BLaER1 treated with 17β-estradiol and CSF1 and Interleukin-3, amounts not matched to agents 10 nM and 100 nM (cell line): ENCODE measurements around the gene LRRC47.

Experiments
- H3K27ac ChIP-seq, 11 experiments: shearing (Covaris generic); formaldehyde crosslinking; 2 replicates each; pipeline ENCODE4 v1.8.1; 2022
- H3K27me3 ChIP-seq, 11 experiments: shearing (Covaris generic); formaldehyde crosslinking; 2 replicates each; pipeline ENCODE4 v1.8.1; 2022
- H3K36me3 ChIP-seq, 11 experiments: shearing (Covaris generic); formaldehyde crosslinking; 2 replicates each; pipeline ENCODE4 v1.8.1; 2022
- H3K4me1 ChIP-seq, 10 experiments: shearing (Covaris generic); formaldehyde crosslinking; 2 replicates each; pipeline ENCODE4 v1.8.1; 2022
- H3K4me2 ChIP-seq, 11 experiments: shearing (Covaris generic); formaldehyde crosslinking; 2 replicates each; pipeline ENCODE4 v1.8.1; 2022
- H3K4me3 ChIP-seq, 10 experiments: shearing (Covaris generic); formaldehyde crosslinking; 2 replicates each; pipeline ENCODE4 v1.8.1; 2022
- H3K9ac ChIP-seq, 11 experiments: shearing (Covaris generic); formaldehyde crosslinking; 2 replicates each; pipeline ENCODE4 v1.8.1; 2022
- H3K9me3 ChIP-seq, 11 experiments: shearing (Covaris generic); formaldehyde crosslinking; replicated peaks in 1 of 11; 2 replicates each; pipeline ENCODE4 v1.8.1; 2022
- H4K20me1 ChIP-seq, 11 experiments: shearing (Covaris generic); formaldehyde crosslinking; 2 replicates each; pipeline ENCODE4 v1.8.1; 2022
- Cebpa-rat ChIP-seq, 11 experiments: shearing (Covaris generic); IDR thresholded peaks; 2 replicates each; pipeline ENCODE4 v1.8.1; 2022

The LRRC47 gene

GRCh38 chr1:3790500-3790923 lies 5.8 kb downstream of the LRRC47 start:
- Histone ChIP-seq H4K20me1 (peaks cover 99 to 100% (median 100%) of the 10 kb centered on the region in 11 experiments), H3K27me3 (no peaks in the 10 kb centered on the region), H3K9ac (peak overlapping the region in 10 of 11 experiments; percentile 9 to 71 (median 44); a peak in 15 of 22 replicates), H3K4me1 (peaks cover 65 to 90% (median 85%) of the 10 kb centered on the region in 10 experiments), H3K4me2 (peak overlapping the region; percentile 80 to 98 (median 87)), H3K9me3 (no peaks in the 10 kb centered on the region), H3K36me3 (peaks cover 32 to 67% (median 46%) of the 10 kb centered on the region in 11 experiments), H3K4me3 (no peak overlapping the region), H3K27ac (no peak overlapping the region)
- TF ChIP-seq Cebpa-rat (IDR thresholded peaks at IDR 0.05): no peak

- Histone ChIP-seq H3K27ac (peak overlapping the region in 1 of 11 experiments; percentile 10; a peak in 1 of 22 replicates), H3K27me3 (peaks cover 0 to 4% (median 0%) of the 10 kb centered on the region in 11 experiments; a peak in 1 of 22 replicates), H3K9ac (peak overlapping the region; percentile 2 to 71 (median 37); a peak in 20 of 22 replicates), H4K20me1 (peaks cover 99 to 100% (median 100%) of the 10 kb centered on the region in 11 experiments), H3K4me3 (peak overlapping the region in 5 of 10 experiments; percentile 3 to 35 (median 6); a peak in 4 of 20 replicates), H3K9me3 (no peaks in the 10 kb centered on the region), H3K4me1 (peaks cover 56 to 90% (median 83%) of the 10 kb centered on the region in 10 experiments), H3K4me2 (peak overlapping the region; percentile 80 to 98 (median 87)), H3K36me3 (peaks cover 41 to 75% (median 54%) of the 10 kb centered on the region in 11 experiments)
- TF ChIP-seq Cebpa-rat (IDR thresholded peaks at IDR 0.05): no peak
These were observed 6.6 kb downstream of the LRRC47 start for GRCh38 chr1:3789421-3790300.

GRCh38 chr1:3788756-3789420 lies 7.4 kb downstream of the LRRC47 start:
- Histone ChIP-seq H3K27me3 (peaks cover 0 to 10% (median 0%) of the 10 kb centered on the region in 11 experiments; a peak in 3 of 22 replicates), H3K9ac (peak overlapping the region in 10 of 11 experiments; percentile 2 to 71 (median 44); a peak in 17 of 22 replicates), H3K4me1 (peaks cover 48 to 90% (median 83%) of the 10 kb centered on the region in 10 experiments), H3K36me3 (peaks cover 38 to 80% (median 58%) of the 10 kb centered on the region in 11 experiments), H3K4me2 (peak overlapping the region; percentile 80 to 98 (median 87)), H3K9me3 (no peaks in the 10 kb centered on the region), H4K20me1 (peaks cover 99 to 100% (median 100%) of the 10 kb centered on the region in 11 experiments), H3K4me3 (peak overlapping the region in 3 of 10 experiments; percentile 3 to 35 (median 7); a peak in 4 of 20 replicates), H3K27ac (peak overlapping the region in 1 of 11 experiments; percentile 10; a peak in 1 of 22 replicates)
- TF ChIP-seq Cebpa-rat (IDR thresholded peaks at IDR 0.05): no peak

GRCh38 chr1:3787745-3788605 lies 8.3 kb downstream of the LRRC47 start:
- peaks cover 33 to 80% (median 59%) of the 10 kb centered on the region in 11 experiments for H3K36me3 ChIP-seq
- no peak overlapping the region; a peak in 2 of 20 replicates for H3K4me3 ChIP-seq
- peaks cover 0 to 10% (median 0%) of the 10 kb centered on the region in 11 experiments; a peak in 3 of 22 replicates for H3K27me3 ChIP-seq
- peaks cover 39 to 93% (median 83%) of the 10 kb centered on the region in 10 experiments for H3K4me1 ChIP-seq
- H3K9me3 ChIP-seq: no peaks in the 10 kb centered on the region
- H3K9ac ChIP-seq: peak overlapping the region in 5 of 11 experiments; percentile 25 to 37 (median 32); a peak in 3 of 22 replicates
- no peak for TF ChIP-seq Cebpa-rat (IDR thresholded peaks at IDR 0.05)
- peak overlapping the region; percentile 80 to 98 (median 87) for H3K4me2 ChIP-seq
- H3K27ac ChIP-seq: no peak overlapping the region
- peaks cover 99 to 100% (median 100%) of the 10 kb centered on the region in 11 experiments for H4K20me1 ChIP-seq

GRCh38 chr1:3787349-3787715 lies 9.0 kb downstream of the LRRC47 start:
- Histone ChIP-seq H3K9me3 (no peaks in the 10 kb centered on the region), H4K20me1 (peaks cover 92 to 100% (median 100%) of the 10 kb centered on the region in 11 experiments), H3K36me3 (peaks cover 34 to 80% (median 59%) of the 10 kb centered on the region in 11 experiments), H3K27me3 (peaks cover 0 to 10% (median 0%) of the 10 kb centered on the region in 11 experiments; a peak in 3 of 22 replicates), H3K4me3 (no peak overlapping the region), H3K27ac (no peak overlapping the region), H3K4me1 (peaks cover 39 to 96% (median 85%) of the 10 kb centered on the region in 10 experiments), H3K9ac (0 out of 22 replicates have a peak overlapping the region, but pooled peaks of 2 of the 11 experiments have one; percentile 25 to 32), H3K4me2 (peak overlapping the region; percentile 1 to 97 (median 86); a peak in 20 of 22 replicates)
- TF ChIP-seq Cebpa-rat (IDR thresholded peaks at IDR 0.05): no peak

GRCh38 chr1:3786468-3787348 lies 9.6 kb downstream of the LRRC47 start:
- Histone ChIP-seq H3K36me3 (peaks cover 41 to 81% (median 60%) of the 10 kb centered on the region in 11 experiments), H3K27me3 (peaks cover 0 to 10% (median 0%) of the 10 kb centered on the region in 11 experiments; a peak in 3 of 22 replicates), H3K9me3 (no peaks in the 10 kb centered on the region), H3K27ac (no peak overlapping the region), H3K9ac (no peak overlapping the region), H4K20me1 (peaks cover 86 to 100% (median 100%) of the 10 kb centered on the region in 11 experiments), H3K4me2 (peak overlapping the region; percentile 1 to 97 (median 86); a peak in 20 of 22 replicates), H3K4me1 (peaks cover 39 to 97% (median 83%) of the 10 kb centered on the region in 10 experiments), H3K4me3 (no peak overlapping the region)
- TF ChIP-seq Cebpa-rat (IDR thresholded peaks at IDR 0.05): no peak
